Measurements from ENCODE around the gene ROM1.
"Not testable (repeated sequence)": the region's sequence is repeated elsewhere in the genome, so short reads cannot be mapped to it uniquely, and the experiment has no call there.

Gene ROM1

DNA sequence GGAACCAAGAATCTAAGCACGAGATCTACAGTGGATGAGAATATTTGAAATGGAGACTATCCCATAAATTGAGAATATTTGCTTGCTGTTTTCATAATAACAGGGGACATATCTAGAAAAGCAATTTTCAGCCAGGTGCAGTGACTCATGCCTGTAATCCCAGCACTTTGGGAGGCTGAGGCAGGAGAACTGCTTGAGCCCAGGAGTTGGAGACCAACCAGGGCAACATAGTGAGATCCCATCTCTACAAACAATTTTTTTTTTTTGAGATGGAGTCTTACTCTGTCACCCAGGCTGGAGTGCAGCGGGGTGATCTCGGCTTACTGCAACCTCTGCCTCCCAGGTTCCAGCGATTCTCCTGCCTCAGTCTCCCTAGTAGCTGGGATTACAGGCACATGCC, 31.3 kb upstream of the ROM1 start:
- not testable (repeated sequence) for H3K4me3 ChIP-seq (ENCODE audit: low read depth, low read length); DNase-seq (ENCODE audit: low read depth)

DNA sequence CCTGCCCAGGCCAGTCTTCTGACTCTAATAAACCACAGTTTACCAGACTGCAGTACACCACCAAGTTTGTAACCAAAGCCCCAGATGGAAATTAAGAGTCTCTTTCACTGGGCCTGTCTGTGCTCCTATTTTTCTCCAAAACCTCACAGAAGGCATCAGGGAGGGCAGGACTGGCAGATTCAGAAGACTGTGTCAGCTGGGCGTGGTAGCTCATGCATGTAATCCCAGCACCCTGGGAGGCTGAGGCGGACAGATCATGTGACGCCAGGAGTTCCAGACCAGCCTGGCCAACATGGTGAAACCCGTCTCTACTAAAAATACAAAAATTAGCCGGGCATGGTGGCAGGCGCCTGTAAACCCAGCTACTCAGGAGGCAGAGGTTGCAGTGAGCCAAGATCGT, 27.7 kb upstream of the ROM1 start:
- not testable (repeated sequence) for H3K4me3 ChIP-seq (ENCODE audit: low read depth, low read length); DNase-seq (ENCODE audit: low read depth)

GRCh38 chr11:62588966-62589637, 24.0 kb upstream of the ROM1 start:
- no peak for DNase-seq (ENCODE audit: low read depth)

GRCh38 chr11:62591448-62592145, 21.5 kb upstream of the ROM1 start, which contains the start of gene TUT1:
Gene TUT1 (minus strand): TSS chr11:62591523. CDS start chr11:62591485, 38 bp downstream.
- DNase-seq (ENCODE audit: low read depth), result peak; percentile 99
- H3K4me3 ChIP-seq (ENCODE audit: low read depth, low read length), result peak within 1 kb of the TSS; percentile 95

More at GRCh38 chr11:62588966-62589637, 24.0 kb upstream of the ROM1 start:
- no peak overlapping the region for H3K4me3 ChIP-seq (ENCODE audit: low read depth, low read length)

DNA sequence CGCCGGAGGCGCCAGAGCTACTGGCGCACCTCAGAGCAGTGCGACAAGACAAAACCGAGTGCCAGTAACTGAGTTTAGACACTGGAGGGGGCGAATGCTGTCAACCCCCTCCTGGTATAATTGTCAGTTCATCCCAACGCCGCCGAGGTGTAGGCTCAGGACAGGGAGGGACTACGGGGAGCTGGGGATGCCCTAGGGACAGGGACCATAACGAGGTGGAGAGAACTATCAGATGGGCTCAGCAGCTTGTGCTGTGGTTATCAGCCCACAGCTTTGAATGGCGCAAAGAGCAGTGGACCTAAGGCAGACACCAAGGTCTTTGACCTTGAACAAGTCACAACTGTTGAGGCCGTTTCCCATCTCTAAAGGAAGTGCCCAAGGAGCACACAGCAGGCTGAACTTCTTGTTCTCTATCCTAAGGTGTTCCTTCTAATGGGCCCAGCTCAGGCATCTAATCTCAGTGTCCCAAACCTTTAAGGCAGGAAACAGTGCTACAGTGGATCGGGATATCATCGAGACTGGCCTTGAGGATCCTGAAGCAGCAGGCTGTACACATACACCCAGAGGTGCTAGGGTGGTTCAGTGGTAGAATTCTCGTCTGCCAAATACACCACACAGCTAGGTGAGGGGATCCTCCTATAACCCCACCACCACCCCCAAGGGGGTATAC, 20.8 kb upstream of the ROM1 start:
- DNase-seq (ENCODE audit: low read depth), result no peak

DNA sequence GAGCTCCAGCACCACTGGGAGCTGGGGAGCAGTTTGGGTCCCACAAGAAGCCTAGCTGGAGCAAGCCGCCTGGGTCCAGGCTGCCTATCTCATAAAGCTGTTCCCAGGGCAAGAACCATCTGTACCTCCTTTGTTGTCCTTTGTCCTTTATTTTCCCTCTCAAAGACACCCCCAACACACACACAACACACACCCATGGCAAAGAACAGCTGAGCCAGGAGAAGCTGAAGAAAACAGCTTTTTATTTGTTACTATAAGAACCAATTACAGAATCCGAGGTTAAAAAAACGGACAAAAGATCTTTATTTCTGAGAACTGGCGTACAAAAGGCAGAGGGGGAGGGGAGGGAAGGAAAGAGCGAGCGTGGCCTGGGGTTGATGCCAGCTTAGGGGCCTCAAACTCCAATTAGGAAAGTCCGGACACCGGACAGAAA, 20.1 kb upstream of the ROM1 start:
- no peak overlapping the region for H3K4me3 ChIP-seq (ENCODE audit: low read depth, low read length)
- no peak for DNase-seq (ENCODE audit: low read depth)

More for the DNA sequence above, 20.8 kb upstream of the ROM1 start:
- H3K4me3 ChIP-seq (ENCODE audit: low read depth, low read length), result peak overlapping the region; percentile 95

GRCh38 chr11:62593434-62594044, 19.5 kb upstream of the ROM1 start:
- no peak for DNase-seq (ENCODE audit: low read depth)
- no peak overlapping the region for H3K4me3 ChIP-seq (ENCODE audit: low read depth, low read length)

GRCh38 chr11:62595124-62595523, 17.9 kb upstream of the ROM1 start:
- H3K4me3 ChIP-seq (ENCODE audit: low read depth, low read length), result no peak overlapping the region
- DNase-seq (ENCODE audit: low read depth), result no peak

GRCh38 chr11:62599069-62599696, 13.9 kb upstream of the ROM1 start:
- peak; percentile 98 for DNase-seq (ENCODE audit: low read depth)
- H3K4me3 ChIP-seq (ENCODE audit: low read depth, low read length), result peak overlapping the region; percentile 96

- H3K4me3 ChIP-seq (ENCODE audit: low read depth, low read length), result peak overlapping the region; percentile 96
- DNase-seq (ENCODE audit: low read depth), result no peak
These were observed 13.2 kb upstream of the ROM1 start for GRCh38 chr11:62599901-62600300.

DNA sequence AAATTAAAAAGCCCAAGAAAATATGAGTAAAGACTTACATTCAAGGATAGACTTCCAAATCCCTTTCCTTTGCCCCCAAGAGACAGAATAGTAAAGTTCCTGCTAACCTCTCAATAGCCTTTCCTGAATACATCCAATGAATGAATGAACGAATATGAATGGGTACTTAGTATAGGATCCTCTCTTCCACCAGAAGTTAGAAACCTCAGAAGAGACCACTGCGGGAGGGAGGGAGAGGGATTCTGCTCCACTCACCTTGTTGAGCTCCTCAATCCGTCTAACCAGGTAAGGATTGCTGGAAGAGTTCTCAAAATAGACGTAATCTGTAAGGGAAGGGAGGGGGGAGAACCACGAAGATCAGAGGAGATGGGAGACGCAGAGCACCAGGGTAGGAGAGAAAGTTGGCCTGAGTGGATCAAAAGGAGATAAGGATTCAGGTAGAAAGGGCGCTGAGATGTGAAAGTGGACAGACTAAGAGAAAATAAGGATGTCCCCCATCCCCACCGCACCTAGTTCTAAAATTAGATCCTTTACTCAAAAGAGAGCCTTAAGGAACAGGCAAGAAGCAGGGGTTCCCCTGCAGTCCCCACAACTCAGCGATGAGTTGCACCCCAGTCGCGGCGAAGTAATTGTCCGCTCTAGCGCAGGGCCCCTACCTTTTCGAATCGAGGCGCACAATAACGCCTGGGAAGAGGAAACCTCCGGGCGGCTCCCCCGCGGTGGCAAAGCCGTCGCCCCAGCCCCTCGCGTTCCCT, 12.5 kb upstream of the ROM1 start:
- DNase-seq (ENCODE audit: low read depth), result no peak
- peak overlapping the region; percentile 96 for H3K4me3 ChIP-seq (ENCODE audit: low read depth, low read length)

DNA sequence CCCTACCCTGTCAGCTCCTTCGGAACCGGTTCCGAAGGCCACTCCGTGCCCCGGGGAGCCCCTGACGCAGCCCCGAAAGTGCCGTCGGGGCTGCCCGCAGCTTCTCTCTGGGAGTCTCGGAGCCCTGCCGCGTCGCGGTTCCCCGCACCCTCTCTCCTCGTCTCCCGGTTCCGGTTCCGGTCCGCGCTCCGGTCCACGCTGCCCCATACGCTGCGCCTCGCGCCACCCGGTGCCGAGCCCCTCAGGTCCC, 12.0 kb upstream of the ROM1 start:
- DNase-seq (ENCODE audit: low read depth), result no peak
- peak overlapping the region; percentile 96 for H3K4me3 ChIP-seq (ENCODE audit: low read depth, low read length)

- DNase-seq (ENCODE audit: low read depth), result peak; percentile 89
- H3K4me3 ChIP-seq (ENCODE audit: low read depth, low read length), result peak within 1 kb of the TSS; percentile 96
These were observed 11.5 kb upstream of the ROM1 start, which contains the start of gene MTA2 for GRCh38 chr11:62601372-62602140. Gene MTA2 (minus strand): TSS chr11:62601865. CDS start chr11:62601450, 415 bp downstream.

- DNase-seq (ENCODE audit: low read depth), result no peak
- H3K4me3 ChIP-seq (ENCODE audit: low read depth, low read length), result peak overlapping the region; percentile 96
These were observed 10.7 kb upstream of the ROM1 start for GRCh38 chr11:62602141-62603071.

DNA sequence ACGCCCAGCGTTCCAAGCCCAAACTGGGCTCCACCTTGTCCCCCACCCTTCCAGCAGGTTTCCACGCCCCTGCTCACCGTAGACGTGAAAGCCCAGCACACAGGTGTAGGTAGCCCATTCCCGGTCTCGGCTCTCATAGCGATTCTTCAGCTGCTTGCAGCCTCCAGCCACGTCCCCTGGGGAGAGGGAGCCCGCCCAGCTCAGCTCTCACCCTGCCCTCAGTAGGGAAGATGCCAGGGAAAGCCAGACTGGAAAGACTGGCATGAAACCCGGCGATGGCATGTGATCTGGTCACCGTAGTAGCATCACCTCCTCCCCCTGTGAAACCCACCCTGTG, 10.0 kb upstream of the ROM1 start:
- DNase-seq (ENCODE audit: low read depth), result no peak
- peak overlapping the region; percentile 96 for H3K4me3 ChIP-seq (ENCODE audit: low read depth, low read length)

GRCh38 chr11:62603776-62604299, 9.2 kb upstream of the ROM1 start:
- no peak for DNase-seq (ENCODE audit: low read depth)
- H3K4me3 ChIP-seq (ENCODE audit: low read depth, low read length), result no peak overlapping the region

DNA sequence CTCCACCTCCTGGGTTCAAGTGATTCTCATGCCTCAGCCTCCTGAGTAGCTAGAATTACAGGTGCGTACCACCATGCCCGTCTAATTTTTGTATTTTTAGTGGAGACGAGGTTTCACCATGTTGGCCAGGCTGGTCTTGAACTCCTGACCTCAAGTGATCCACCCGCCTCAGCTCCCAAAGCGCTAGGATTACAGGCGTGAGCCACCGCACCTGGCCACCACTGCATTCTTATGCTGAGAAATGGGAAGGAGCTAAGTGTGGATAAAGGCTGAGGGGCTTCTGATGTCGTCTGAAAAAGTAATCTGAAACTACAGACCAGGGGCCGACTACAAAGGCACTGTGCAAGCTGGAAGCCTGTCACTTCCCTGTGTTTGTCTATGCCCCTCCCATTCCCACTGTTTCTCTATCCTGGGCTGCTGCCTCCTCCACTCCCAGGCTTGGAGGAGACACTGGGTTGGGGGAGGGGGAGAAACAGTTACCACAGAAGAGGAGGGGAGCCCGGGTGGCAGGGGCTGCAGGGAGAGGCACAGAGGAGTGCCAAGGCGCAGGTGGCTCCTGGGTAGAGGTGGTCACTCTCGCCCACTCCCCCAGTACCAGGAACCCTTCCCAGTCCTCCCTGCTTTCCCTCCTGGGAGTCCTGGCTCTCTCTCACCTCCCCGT, 8.5 kb upstream of the ROM1 start:
- no peak for DNase-seq (ENCODE audit: low read depth)

More for the DNA sequence above, 8.5 kb upstream of the ROM1 start:
- no peak overlapping the region for H3K4me3 ChIP-seq (ENCODE audit: low read depth, low read length)
